ENCODE data around the gene HSD17B8. TPM values are rescaled to one million over a fixed set of nuclear protein-coding genes. Genes with fewer than 3 reads are reported as not detected.

Gene HSD17B8
- total RNA-seq: 10 to 100 TPM; 20.9 to 47.3 (median 31.4) TPM
- polyA plus RNA-seq: 10 to 100 TPM; 36.2 to 47.4 TPM

- H3K4me3 ChIP-seq: peak within 1 kb of the TSS; percentile 61 to 75 (median 68)
- peak within 1 kb of the TSS; percentile 50 to 84 (median 82) for H3K27ac ChIP-seq
- TF ChIP-seq CTCF (IDR thresholded peaks at IDR 0.05): no peak
- intact Hi-C loops (cut with DNase I): no loop called here
- 0 to 1% methylated on average over 47 to 48 of the region's 48 CpGs for WGBS, 2 donors
- FAIRE-seq (no peak), DNase-seq (peak; percentile 95 to 98 (median 95)), ATAC-seq (peak; percentile 66 to 80 (median 74))
- no peaks in the 10 kb centered on the region for H3K9me3 ChIP-seq
- no peaks in the 10 kb centered on the region for H3K27me3 ChIP-seq
- H3K36me3 ChIP-seq: peaks cover 0 to 18% (median 16%) of the 10 kb centered on the region in 3 donors
- H3K4me1 ChIP-seq: peaks cover 11 to 25% (median 15%) of the 10 kb centered on the region in 3 donors
These were observed at the start of gene HSD17B8 for GRCh38 chr6:33204415-33205190. TSS of gene HSD17B8 (plus strand) at chr6:33204655. CDS start at chr6:33204669, 14 bp downstream.

- H3K36me3 ChIP-seq: no peaks in the 10 kb centered on the region
- WGBS, 2 donors: 77 to 87% methylated on average over 6 of the region's 6 CpGs
- H3K27ac ChIP-seq: no peak overlapping the region
- intact Hi-C loops (cut with DNase I): no loop called here
- TF ChIP-seq CTCF (IDR thresholded peaks at IDR 0.05): no peak
- H3K9me3 ChIP-seq: no peaks in the 10 kb centered on the region
- ATAC-seq (no peak), DNase-seq (no peak), FAIRE-seq (no peak)
- peaks cover 0 to 3% (median 0%) of the 10 kb centered on the region in 4 donors for H3K27me3 ChIP-seq
- H3K4me1 ChIP-seq: no peaks in the 10 kb centered on the region
- no peak overlapping the region for H3K4me3 ChIP-seq
These were observed 47.9 kb upstream of the HSD17B8 start for GRCh38 chr6:33156561-33156960.

GRCh38 chr6:33156964-33157363 is 47.5 kb upstream of the HSD17B8 start:
- no peak for FAIRE-seq
- H3K36me3 ChIP-seq: no peaks in the 10 kb centered on the region
- TF ChIP-seq CTCF (IDR thresholded peaks at IDR 0.05): no peak
- H3K27ac ChIP-seq: no peak overlapping the region
- H3K4me3 ChIP-seq: no peak overlapping the region
- DNase-seq: no peak
- ATAC-seq: no peak
- intact Hi-C loops (cut with DNase I): no loop called here
- H3K9me3 ChIP-seq: no peaks in the 10 kb centered on the region
- peaks cover 0 to 3% (median 0%) of the 10 kb centered on the region in 4 donors for H3K27me3 ChIP-seq
- H3K4me1 ChIP-seq: no peaks in the 10 kb centered on the region
- 63 to 90% methylated on average over 2 of the region's 2 CpGs for WGBS, 2 donors

- DNase-seq: no peak
- WGBS, 2 donors: 76 to 84% methylated on average over 11 of the region's 11 CpGs
- Histone ChIP-seq H3K36me3 (no peaks in the 10 kb centered on the region), H3K9me3 (no peaks in the 10 kb centered on the region), H3K4me1 (no peaks in the 10 kb centered on the region), H3K4me3 (no peak overlapping the region), H3K27me3 (no peaks in the 10 kb centered on the region), H3K27ac (no peak overlapping the region)
- intact Hi-C loops (cut with DNase I): loop anchor here in 2 of 3 donors (5.0 to 10.0 kb wide), 2 partner anchors 75 to 87 kb away; no protein-coding TSS in a partner anchor
- ATAC-seq: no peak
- no peak for FAIRE-seq
- TF ChIP-seq CTCF (IDR thresholded peaks at IDR 0.05): no peak
These were observed 44.4 kb upstream of the HSD17B8 start for GRCh38 chr6:33160096-33160495.

All from pancreas (tissue), 10 donors.